WI38 (cell line): ENCODE measurements around the gene ASIC1.
A peak's percentile ranks its signal among the peaks of the same experiment; 100 is the strongest.

Experiments used
- H3K4me3 ChIP-seq: 2 replicates; pipeline ENCODE4 v1.5.1; 2011; ENCODE audit warnings: low read depth, mild to moderate bottlenecking, control low read depth, low read length
- CTCF ChIP-seq: IDR thresholded peaks from 2 replicates; pipeline ENCODE4 v1.5.1; 2012; ENCODE audit warnings: low read depth, mild to moderate bottlenecking, control low read depth, low read length

ASIC1 gene

GRCh38 chr12:50086148-50086547, 28.8 kb downstream of the ASIC1 start:
- H3K4me3 ChIP-seq, result peak overlapping the region; percentile 73
- no peak for TF ChIP-seq CTCF

- H3K4me3 ChIP-seq, result no peak overlapping the region
- TF ChIP-seq CTCF, result no peak
These were observed 29.8 kb downstream of the ASIC1 start for GRCh38 chr12:50087151-50087550.

GRCh38 chr12:50087995-50088394, 30.6 kb downstream of the ASIC1 start:
- no peak for TF ChIP-seq CTCF

GRCh38 chr12:50088577-50089335, 31.4 kb downstream of the ASIC1 start:
- peak; percentile 75 for TF ChIP-seq CTCF

More at GRCh38 chr12:50087995-50088394, 30.6 kb downstream of the ASIC1 start:
- no peak overlapping the region for H3K4me3 ChIP-seq

GRCh38 chr12:50089730-50090129, 32.3 kb downstream of the ASIC1 start:
- TF ChIP-seq CTCF, result no peak
- H3K4me3 ChIP-seq, result no peak overlapping the region

More at GRCh38 chr12:50088577-50089335, 31.4 kb downstream of the ASIC1 start:
- no peak overlapping the region for H3K4me3 ChIP-seq

- H3K4me3 ChIP-seq, result no peak overlapping the region
- TF ChIP-seq CTCF, result no peak
These were observed 33.0 kb downstream of the ASIC1 start for GRCh38 chr12:50090391-50090790.

GRCh38 chr12:50097952-50098351, 40.6 kb downstream of the ASIC1 start:
- H3K4me3 ChIP-seq, result no peak overlapping the region
- no peak for TF ChIP-seq CTCF
